ENCODE data around the gene KCP.

DNA sequence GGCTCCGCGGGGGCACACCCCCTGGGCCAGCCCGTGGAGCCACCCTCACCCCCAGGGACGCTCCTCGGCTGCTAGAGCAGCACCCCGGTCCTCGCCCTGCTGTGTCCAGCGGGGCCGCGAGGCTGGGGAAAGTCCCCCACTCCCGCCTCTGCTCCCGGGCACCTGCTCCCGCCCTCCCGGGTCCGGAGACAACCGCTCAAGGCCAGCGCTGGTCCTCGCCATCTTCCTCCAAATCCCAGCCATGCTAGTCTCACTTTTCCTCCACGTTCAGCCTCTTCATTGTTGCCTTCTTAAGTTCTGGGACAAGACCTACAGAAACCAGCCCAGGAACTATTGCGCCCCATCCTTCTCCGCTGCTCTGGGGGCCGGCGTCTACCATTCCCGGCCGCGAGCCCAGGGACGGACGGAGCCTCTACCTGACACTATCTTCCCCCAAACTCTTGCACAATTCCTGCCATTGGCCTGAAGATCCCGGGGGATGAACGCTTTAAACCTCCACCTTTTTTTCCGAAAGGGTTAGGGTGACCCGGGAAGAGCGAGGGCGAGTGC, 4.8 kb upstream of the KCP start:
- TF ChIP-seq, protein P1, sequence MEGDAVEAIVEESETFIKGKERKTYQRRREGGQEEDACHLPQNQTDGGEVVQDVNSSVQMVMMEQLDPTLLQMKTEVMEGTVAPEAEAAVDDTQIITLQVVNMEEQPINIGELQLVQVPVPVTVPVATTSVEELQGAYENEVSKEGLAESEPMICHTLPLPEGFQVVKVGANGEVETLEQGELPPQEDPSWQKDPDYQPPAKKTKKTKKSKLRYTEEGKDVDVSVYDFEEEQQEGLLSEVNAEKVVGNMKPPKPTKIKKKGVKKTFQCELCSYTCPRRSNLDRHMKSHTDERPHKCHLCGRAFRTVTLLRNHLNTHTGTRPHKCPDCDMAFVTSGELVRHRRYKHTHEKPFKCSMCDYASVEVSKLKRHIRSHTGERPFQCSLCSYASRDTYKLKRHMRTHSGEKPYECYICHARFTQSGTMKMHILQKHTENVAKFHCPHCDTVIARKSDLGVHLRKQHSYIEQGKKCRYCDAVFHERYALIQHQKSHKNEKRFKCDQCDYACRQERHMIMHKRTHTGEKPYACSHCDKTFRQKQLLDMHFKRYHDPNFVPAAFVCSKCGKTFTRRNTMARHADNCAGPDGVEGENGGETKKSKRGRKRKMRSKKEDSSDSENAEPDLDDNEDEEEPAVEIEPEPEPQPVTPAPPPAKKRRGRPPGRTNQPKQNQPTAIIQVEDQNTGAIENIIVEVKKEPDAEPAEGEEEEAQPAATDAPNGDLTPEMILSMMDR (IDR thresholded peaks at IDR 0.05; ENCODE audit: poor library complexity, severe bottlenecking): no peak
- TF ChIP-seq EZH2 (IDR thresholded peaks at IDR 0.05; ENCODE audit: borderline replicate concordance, insufficient read depth, low read length, poor library complexity, severe bottlenecking): no peak
- TF ChIP-seq POLR2AphosphoS5 (IDR thresholded peaks at IDR 0.05): no peak
- no peak for TF ChIP-seq TAF1 (IDR thresholded peaks at IDR 0.05; ENCODE audit: low read depth)
- TF ChIP-seq, protein P2, sequence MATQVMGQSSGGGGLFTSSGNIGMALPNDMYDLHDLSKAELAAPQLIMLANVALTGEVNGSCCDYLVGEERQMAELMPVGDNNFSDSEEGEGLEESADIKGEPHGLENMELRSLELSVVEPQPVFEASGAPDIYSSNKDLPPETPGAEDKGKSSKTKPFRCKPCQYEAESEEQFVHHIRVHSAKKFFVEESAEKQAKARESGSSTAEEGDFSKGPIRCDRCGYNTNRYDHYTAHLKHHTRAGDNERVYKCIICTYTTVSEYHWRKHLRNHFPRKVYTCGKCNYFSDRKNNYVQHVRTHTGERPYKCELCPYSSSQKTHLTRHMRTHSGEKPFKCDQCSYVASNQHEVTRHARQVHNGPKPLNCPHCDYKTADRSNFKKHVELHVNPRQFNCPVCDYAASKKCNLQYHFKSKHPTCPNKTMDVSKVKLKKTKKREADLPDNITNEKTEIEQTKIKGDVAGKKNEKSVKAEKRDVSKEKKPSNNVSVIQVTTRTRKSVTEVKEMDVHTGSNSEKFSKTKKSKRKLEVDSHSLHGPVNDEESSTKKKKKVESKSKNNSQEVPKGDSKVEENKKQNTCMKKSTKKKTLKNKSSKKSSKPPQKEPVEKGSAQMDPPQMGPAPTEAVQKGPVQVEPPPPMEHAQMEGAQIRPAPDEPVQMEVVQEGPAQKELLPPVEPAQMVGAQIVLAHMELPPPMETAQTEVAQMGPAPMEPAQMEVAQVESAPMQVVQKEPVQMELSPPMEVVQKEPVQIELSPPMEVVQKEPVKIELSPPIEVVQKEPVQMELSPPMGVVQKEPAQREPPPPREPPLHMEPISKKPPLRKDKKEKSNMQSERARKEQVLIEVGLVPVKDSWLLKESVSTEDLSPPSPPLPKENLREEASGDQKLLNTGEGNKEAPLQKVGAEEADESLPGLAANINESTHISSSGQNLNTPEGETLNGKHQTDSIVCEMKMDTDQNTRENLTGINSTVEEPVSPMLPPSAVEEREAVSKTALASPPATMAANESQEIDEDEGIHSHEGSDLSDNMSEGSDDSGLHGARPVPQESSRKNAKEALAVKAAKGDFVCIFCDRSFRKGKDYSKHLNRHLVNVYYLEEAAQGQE (IDR thresholded peaks at IDR 0.05; ENCODE audit: borderline replicate concordance): no peak
- TF ChIP-seq EP300 (conservative IDR thresholded peaks at IDR 0.05; ENCODE audit: poor library complexity, severe bottlenecking): no peak
- TF ChIP-seq SMC3 (conservative IDR thresholded peaks at IDR 0.05; ENCODE audit: poor library complexity): no peak
